HG03025 (cell line): ENCODE results near the gene ATP1A2.

Experiments used
- ATAC-seq: cut with Tn5 transposase; IDR thresholded peaks from one replicate; pipeline ENCODE4 v1.9.1; 2021; ENCODE audit warnings: mild to moderate bottlenecking, moderate library complexity; ENCODE audit not compliant: unreplicated experiment, low FRiP score

Gene ATP1A2

GRCh38 chr1:160168609-160169369, 53.2 kb downstream of the ATP1A2 start:
- ATAC-seq = no peak

- ATAC-seq = no peak
Observed at GRCh38 chr1:160169553-160170399, 54.2 kb downstream of the ATP1A2 start.

- ATAC-seq = no peak
Observed at GRCh38 chr1:160171354-160171753, 55.8 kb downstream of the ATP1A2 start.

GRCh38 chr1:160171980-160172379, 56.4 kb downstream of the ATP1A2 start:
- no peak for ATAC-seq

- ATAC-seq = no peak
Observed at GRCh38 chr1:160177231-160177630, 61.7 kb downstream of the ATP1A2 start.

- no peak for ATAC-seq
Observed at GRCh38 chr1:160177667-160178066, 62.1 kb downstream of the ATP1A2 start.

DNA sequence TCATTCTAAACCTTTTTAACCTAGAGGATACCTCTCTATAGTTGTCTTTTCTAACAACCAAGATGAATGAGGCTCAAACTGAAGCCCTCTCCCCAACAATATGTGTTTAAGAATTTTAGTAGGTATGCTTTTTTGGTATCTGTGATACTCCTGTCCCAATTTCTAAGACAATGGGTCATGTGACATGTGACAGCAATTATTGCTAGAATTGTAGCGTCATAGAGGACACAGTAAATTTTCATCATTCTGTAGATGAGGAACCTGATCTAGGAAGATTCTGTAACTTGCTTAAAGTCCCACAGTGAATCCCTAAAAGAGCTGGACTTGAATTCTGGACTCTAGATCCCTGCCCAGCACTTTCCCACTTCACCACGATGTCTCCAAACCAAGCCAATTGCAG, 63.2 kb downstream of the ATP1A2 start:
- no peak for ATAC-seq

GRCh38 chr1:160179336-160179735, 63.8 kb downstream of the ATP1A2 start:
- ATAC-seq = no peak

GRCh38 chr1:160186246-160186645, 70.7 kb downstream of the ATP1A2 start:
- ATAC-seq = no peak

DNA sequence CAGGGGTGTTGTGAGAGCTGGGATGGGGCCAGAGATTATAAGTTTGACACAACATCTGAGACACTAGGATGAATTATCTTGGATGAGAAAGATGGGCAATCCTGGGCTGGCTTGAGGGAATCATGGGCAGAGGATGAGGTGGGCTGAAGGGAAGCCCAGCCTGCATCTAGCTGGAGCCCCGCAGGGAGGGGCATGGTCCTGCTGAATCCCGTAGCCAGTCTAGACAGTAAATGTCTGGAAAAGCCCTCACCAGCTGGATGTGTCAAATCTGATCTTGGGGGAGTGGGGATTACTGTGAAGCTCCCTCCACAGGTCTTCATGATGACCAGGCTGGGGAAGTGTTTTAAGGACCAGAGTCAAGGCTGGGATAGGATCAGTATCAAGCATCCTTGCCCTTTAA, 71.2 kb downstream of the ATP1A2 start:
- ATAC-seq = no peak

DNA sequence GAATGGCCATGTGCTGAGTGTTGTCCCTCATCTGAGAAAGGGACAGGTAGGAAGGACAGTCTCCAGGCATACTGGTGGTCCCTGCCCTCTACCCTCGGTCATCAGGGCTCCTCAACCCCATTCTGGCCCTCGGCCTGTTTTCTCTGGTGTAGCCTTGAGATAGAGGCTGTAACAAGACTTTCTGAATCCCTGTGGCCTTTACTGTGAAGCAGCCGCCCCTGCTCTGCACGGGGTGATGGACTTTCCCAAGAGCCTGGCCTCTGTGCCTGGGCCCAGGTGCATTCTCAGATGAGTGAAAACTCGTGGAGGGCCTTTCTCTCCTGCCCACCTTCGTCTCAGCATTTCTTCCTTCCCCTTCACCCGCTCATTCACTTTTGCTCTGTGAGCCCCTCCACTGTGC, 71.8 kb downstream of the ATP1A2 start:
- ATAC-seq = no peak

- no peak for ATAC-seq
Observed at GRCh38 chr1:160188341-160188740, 72.8 kb downstream of the ATP1A2 start.

- no peak for ATAC-seq
Observed at GRCh38 chr1:160189649-160190625, 74.4 kb downstream of the ATP1A2 start, which contains the start of gene CASQ1. Gene CASQ1, plus strand, starts transcription at chr1:160190575. Its CDS starts 177 bp downstream, at chr1:160190752.

DNA sequence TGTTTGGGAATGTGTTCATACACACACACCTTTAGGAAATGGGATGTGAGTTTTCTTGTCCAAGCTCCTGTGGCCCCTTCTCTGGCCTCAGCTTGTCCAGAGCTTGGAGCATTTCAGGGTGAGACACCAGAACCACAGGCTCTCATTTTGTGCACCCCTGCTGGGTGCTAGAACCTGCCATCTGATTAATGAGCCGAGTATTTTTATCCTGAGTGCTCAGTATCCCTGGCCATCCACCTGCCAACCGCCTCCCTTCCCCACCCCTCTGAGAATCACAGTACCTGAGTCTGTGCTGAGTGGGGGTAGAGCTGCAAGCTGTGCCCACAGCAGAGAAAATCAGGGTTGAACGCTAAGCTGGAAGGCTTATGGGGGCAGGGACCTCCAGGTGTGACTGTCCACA, 76.2 kb downstream of the ATP1A2 start:
- ATAC-seq = no peak

DNA sequence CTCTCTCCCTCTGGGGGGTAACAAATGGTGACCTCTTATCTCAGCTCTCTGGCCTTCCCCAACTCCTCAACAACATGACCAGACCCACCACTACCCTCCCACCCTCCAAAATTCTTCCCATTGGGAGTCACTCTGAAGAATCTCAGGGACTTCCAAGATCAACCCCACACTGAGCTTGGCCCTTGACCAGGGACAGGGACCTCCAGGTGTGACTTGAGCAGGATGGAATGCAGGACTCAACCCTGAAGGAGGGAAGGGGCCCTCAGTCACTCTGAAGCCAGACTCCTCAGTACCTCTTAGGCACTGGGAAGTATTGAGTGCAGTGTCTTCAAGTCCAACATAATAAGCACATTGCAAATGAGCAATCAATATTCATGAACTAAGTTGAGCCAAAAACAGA, 76.7 kb downstream of the ATP1A2 start:
- no peak for ATAC-seq
